ENCODE measurements around the gene USP33. TPM values are rescaled to one million over a fixed set of nuclear protein-coding genes. Genes with fewer than 3 reads are reported as not detected.

The USP33 gene
- polyA plus RNA-seq, 1 of the 3 experiments (the other 2 are of a cell fraction) = 26.3 TPM

DNA sequence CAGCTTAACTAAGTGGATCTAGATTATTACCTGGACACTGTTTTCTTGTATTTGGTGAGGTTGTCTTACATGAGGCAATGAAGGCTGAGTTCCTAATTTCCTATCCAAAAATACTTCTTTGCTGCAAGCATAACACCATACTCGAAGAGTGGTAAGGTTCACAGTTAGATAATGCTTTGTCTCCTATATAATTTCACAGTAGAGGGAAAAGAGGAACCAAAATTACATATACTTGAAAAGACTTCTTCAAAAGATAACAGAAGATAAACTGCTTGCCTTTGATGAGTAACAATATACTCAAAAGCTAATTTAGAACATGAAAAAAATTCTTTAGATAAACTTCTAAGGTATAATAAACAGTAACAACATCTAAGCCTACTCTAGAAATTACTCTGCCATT is 20.4 kb downstream of the USP33 start:
- H3K27ac ChIP-seq (ENCODE audit: low read depth in 2 of 2, low read length in 1 of 2) = no peak overlapping the region
- H3K9me2 ChIP-seq = no peaks in the 10 kb centered on the region
- CTCF ChIA-PET = no interaction called here

DNA sequence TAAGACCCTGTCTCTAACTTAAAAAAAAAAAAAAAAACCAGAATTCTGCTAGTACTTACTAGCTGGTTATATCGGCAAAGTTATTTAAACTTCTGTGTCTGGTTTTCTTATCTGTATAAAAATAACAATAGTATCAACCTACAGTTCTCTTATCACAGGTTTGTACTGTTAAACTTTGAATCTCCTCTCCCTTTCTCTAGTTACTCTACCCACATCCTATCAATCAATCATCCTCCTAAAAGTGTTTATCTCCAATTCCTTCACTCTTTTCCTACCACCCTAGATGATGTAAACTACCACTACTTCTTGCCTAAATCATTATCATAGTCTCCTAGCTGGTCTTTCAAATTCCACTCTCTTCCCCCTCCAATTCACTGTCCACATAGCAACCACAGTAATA is 27.6 kb downstream of the USP33 start:
- Histone ChIP-seq H3K9me2 (no peaks in the 10 kb centered on the region), H3K36me3 (replicated peaks in 1 of 2; ENCODE audit: control insufficient read depth in 1 of 2, insufficient read depth in 2 of 2, low read length in 1 of 2) (peaks cover 41 to 70% of the 10 kb centered on the region in 2 experiments), H3K4me1 (ENCODE audit: control insufficient read depth in 1 of 2, insufficient read depth in 2 of 2, low read depth in 1 of 2, low read length in 1 of 2) (no peaks in the 10 kb centered on the region), H3K9ac (no peak overlapping the region), H3K27me3 (ENCODE audit: insufficient read depth) (no peaks in the 10 kb centered on the region), H4K20me1 (ENCODE audit: insufficient read depth) (no peaks in the 10 kb centered on the region), H3K9me3 (no peaks in the 10 kb centered on the region), H3K4me2 (no peak overlapping the region), H3F3A (replicated peaks; ENCODE audit: insufficient read depth) (peaks cover 7% of the 10 kb centered on the region), H3K27ac (ENCODE audit: low read depth in 2 of 2, low read length in 1 of 2) (no peak overlapping the region), H3K4me3 (ENCODE audit: low read depth in 2 of 2, low read length in 1 of 2) (no peak overlapping the region), H3K79me2 (ENCODE audit: insufficient read depth) (peaks cover 6% of the 10 kb centered on the region; the same call in 1 of the 2 replicates), H2AFZ (ENCODE audit: low read depth) (no peak overlapping the region)
- ChIA-PET POLR2A (interaction anchor here (1.0 kb wide), 1 partner anchor 15 kb away, joined by 6 read pairs; no protein-coding TSS in a partner anchor), CTCF (no interaction called here)
- TF ChIP-seq TAF1 (IDR thresholded peaks at IDR 0.05; ENCODE audit: borderline replicate concordance, low read depth, low read length) (no peak), RXRA (IDR thresholded peaks at IDR 0.05; ENCODE audit: borderline replicate concordance, low read depth) (no peak), MEF2A (IDR thresholded peaks at IDR 0.05; ENCODE audit: borderline replicate concordance, low read depth) (no peak), RCOR1 (IDR thresholded peaks at IDR 0.05; ENCODE audit: low read length) (no peak), YY1 (IDR thresholded peaks at IDR 0.05; ENCODE audit: low read depth) (no peak), RFX5 (IDR thresholded peaks at IDR 0.05; ENCODE audit: low read length) (no peak), RAD21 (IDR thresholded peaks at IDR 0.05; ENCODE audit: low read length) (no peak), SMC3 (IDR thresholded peaks at IDR 0.05; ENCODE audit: low read depth, low read length) (no peak), NRF1 (IDR thresholded peaks at IDR 0.05; ENCODE audit: low read depth, low read length) (no peak), TCF12 (IDR thresholded peaks at IDR 0.05) (no peak)
- TF ChIP-seq, protein P1, sequence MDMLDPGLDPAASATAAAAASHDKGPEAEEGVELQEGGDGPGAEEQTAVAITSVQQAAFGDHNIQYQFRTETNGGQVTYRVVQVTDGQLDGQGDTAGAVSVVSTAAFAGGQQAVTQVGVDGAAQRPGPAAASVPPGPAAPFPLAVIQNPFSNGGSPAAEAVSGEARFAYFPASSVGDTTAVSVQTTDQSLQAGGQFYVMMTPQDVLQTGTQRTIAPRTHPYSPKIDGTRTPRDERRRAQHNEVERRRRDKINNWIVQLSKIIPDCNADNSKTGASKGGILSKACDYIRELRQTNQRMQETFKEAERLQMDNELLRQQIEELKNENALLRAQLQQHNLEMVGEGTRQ (IDR thresholded peaks at IDR 0.05; ENCODE audit: borderline replicate concordance, low read depth, low read length) = no peak
- TF ChIP-seq, protein P2, sequence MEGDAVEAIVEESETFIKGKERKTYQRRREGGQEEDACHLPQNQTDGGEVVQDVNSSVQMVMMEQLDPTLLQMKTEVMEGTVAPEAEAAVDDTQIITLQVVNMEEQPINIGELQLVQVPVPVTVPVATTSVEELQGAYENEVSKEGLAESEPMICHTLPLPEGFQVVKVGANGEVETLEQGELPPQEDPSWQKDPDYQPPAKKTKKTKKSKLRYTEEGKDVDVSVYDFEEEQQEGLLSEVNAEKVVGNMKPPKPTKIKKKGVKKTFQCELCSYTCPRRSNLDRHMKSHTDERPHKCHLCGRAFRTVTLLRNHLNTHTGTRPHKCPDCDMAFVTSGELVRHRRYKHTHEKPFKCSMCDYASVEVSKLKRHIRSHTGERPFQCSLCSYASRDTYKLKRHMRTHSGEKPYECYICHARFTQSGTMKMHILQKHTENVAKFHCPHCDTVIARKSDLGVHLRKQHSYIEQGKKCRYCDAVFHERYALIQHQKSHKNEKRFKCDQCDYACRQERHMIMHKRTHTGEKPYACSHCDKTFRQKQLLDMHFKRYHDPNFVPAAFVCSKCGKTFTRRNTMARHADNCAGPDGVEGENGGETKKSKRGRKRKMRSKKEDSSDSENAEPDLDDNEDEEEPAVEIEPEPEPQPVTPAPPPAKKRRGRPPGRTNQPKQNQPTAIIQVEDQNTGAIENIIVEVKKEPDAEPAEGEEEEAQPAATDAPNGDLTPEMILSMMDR (IDR thresholded peaks at IDR 0.05) = no peak
- no peak for DNase-seq
- WGBS (ENCODE audit: low lambda C conversion rate) = 100% methylated on average over 1 of the region's 1 CpG

More for the DNA sequence above, 20.4 kb downstream of the USP33 start:
- Histone ChIP-seq H3K36me3 (replicated peaks in 1 of 2; ENCODE audit: control insufficient read depth in 1 of 2, insufficient read depth in 2 of 2, low read length in 1 of 2) (peaks cover 45 to 54% of the 10 kb centered on the region in 2 experiments), H3K9ac (no peak overlapping the region), H4K20me1 (ENCODE audit: insufficient read depth) (peaks cover 15% of the 10 kb centered on the region), H3F3A (replicated peaks; ENCODE audit: insufficient read depth) (peaks cover 18% of the 10 kb centered on the region), H3K27me3 (ENCODE audit: insufficient read depth) (no peaks in the 10 kb centered on the region), H3K9me3 (no peaks in the 10 kb centered on the region), H3K4me2 (no peak overlapping the region), H3K79me2 (ENCODE audit: insufficient read depth) (peaks cover 28% of the 10 kb centered on the region), H2AFZ (ENCODE audit: low read depth) (no peak overlapping the region), H3K4me1 (ENCODE audit: control insufficient read depth in 1 of 2, insufficient read depth in 2 of 2, low read depth in 1 of 2, low read length in 1 of 2) (peaks cover 4% of the 10 kb centered on the region in 2 experiments; a peak in 3 of 4 replicates), H3K4me3 (ENCODE audit: low read depth in 2 of 2, low read length in 1 of 2) (no peak overlapping the region)
- POLR2A ChIA-PET = no interaction called here
- 100% methylated on average over 1 of the region's 1 CpG for WGBS (ENCODE audit: low lambda C conversion rate)
- no peak for DNase-seq
- TF ChIP-seq, protein P3, sequence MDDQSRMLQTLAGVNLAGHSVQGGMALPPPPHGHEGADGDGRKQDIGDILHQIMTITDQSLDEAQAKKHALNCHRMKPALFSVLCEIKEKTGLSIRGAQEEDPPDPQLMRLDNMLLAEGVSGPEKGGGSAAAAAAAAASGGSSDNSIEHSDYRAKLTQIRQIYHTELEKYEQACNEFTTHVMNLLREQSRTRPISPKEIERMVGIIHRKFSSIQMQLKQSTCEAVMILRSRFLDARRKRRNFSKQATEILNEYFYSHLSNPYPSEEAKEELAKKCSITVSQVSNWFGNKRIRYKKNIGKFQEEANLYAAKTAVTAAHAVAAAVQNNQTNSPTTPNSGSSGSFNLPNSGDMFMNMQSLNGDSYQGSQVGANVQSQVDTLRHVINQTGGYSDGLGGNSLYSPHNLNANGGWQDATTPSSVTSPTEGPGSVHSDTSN (IDR thresholded peaks at IDR 0.05) = no peak
- TF ChIP-seq NRF1 (IDR thresholded peaks at IDR 0.05; ENCODE audit: low read depth, low read length) (no peak), MEF2A (IDR thresholded peaks at IDR 0.05; ENCODE audit: borderline replicate concordance, low read depth) (no peak), GATA2 (CRISPR knock-in tag; IDR thresholded peaks at IDR 0.05) (no peak), POLR2AphosphoS5 (IDR thresholded peaks at IDR 0.05; ENCODE audit: low read depth, low read length) (no peak)

All from SK-N-SH (cell line).